ENCODE results near the gene PGAP2. TPM values are rescaled to one million over a fixed set of nuclear protein-coding genes. Genes with fewer than 3 reads are reported as not detected.

The PGAP2 gene
- total and polyA plus RNA-seq, 2 of the 4 experiments (the other 2 are of a cell fraction): 10.6 to 31.3 TPM

DNA sequence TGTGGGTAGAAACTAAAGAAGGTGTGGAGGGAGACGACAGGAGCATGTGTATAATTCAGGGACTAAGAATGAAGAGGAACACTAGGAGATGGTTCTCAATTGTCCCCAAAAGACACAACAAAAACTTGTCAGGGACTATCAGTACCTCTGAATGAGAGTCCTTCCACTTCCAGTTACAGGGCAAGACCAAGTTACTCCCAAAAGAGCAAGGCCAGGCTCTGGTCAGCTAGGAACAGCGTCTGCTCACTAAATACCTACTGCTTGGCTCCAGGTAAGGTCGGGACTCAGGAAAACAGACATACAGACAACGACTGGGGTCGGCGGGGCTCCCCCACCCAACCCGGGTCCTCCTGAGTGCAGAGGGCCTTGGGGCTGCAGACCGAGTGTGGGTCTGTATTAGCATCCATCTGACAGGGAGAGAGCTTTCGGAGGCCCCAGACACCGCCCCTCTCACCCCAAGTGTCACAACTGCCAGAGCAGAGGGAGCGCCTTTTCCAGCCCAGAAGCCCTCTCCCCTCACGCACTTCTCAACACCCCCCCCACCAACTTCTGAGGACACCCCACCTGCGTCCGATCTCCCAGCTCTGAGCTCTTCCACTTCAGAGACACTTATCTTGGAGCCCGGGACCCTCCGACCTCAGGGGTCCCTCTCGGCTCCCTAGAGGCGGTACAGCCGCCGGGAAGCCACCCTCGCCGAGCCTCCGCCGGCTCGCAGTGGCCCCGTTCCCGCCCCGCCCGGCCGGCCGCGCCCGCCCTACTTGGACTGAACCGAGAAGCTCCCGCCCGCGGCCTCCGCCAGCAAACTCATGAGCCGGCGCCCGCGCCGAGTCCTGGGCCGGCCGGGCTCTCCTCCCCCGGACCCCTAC, 31.9 kb downstream of the PGAP2 start:
- TF ChIP-seq SMC3 (IDR thresholded peaks at IDR 0.05; ENCODE audit: low read depth, low read length) (no peak), RCOR1 (IDR thresholded peaks at IDR 0.05; ENCODE audit: insufficient replicate concordance, low read length) (no peak), FOS (IDR thresholded peaks at IDR 0.05; ENCODE audit: low read depth, low read length) (no peak)
- in situ Hi-C loops (cut with MboI; ENCODE audit: low sequenced_read_pairs) (no loop called here), dilution Hi-C loops (cut with HindIII; ENCODE audit: low sequenced_read_pairs, unreplicated experiment) (no loop called here), intact Hi-C loops (cut with micrococcal nuclease) (loop anchor here (5.0 kb wide), 1 partner anchor 43 kb away; the partner anchor contains the start of gene NUP98)
- no peaks in the 10 kb centered on the region for H3K9me3 ChIP-seq (ENCODE audit: control insufficient read depth, insufficient read depth, low read length)
- H4K8ac ChIP-seq (ENCODE audit: low read depth in 2 of 2, low read length in 2 of 2): peak overlapping the region in 1 of 2 experiments; percentile 56; a peak in 2 of 4 replicates
- peak overlapping the region; percentile 84 for H3K23ac ChIP-seq (ENCODE audit: low read depth, low read length)
- ChIA-PET CTCF (interaction anchor here (0.6 to 2.2 kb wide), 5 partner anchors 9 to 232 kb away, joined by 3 to 20 read pairs (median 5); partner anchors contain the start of gene STIM1), POLR2A (ENCODE audit: unreplicated experiment) (interaction anchor here (0.6 kb wide), 3 partner anchors 58 to 233 kb away, joined by 3 to 10 read pairs (median 10); no protein-coding TSS in a partner anchor)
- no peak overlapping the region for H2BK20ac ChIP-seq (ENCODE audit: low read depth, low read length)
- H4K20me1 ChIP-seq (ENCODE audit: insufficient read depth, low read length): peaks cover 49% of the 10 kb centered on the region
- no peak overlapping the region for H2BK15ac ChIP-seq (ENCODE audit: low read depth, low read length)
- H2BK120ac ChIP-seq (ENCODE audit: low read depth, low read length): no peak overlapping the region
- peak overlapping the region; percentile 75 for H3K4ac ChIP-seq (ENCODE audit: low read depth, low read length)
- peak overlapping the region; percentile 7 for H2BK5ac ChIP-seq (ENCODE audit: low read depth, low read length, poor library complexity, severe bottlenecking)
- ATAC-seq (ENCODE audit: low read depth) (peak; percentile 47), DNase-seq (no peak)
- H3K56ac ChIP-seq (ENCODE audit: extremely low read depth, insufficient read depth, low read length): peak overlapping the region; percentile 30; the same call in 1 of the 2 replicates
- peak overlapping the region; percentile 74 for H2AK5ac ChIP-seq (ENCODE audit: low read depth, low read length)
- peaks cover 31% of the 10 kb centered on the region for H3K9me1 ChIP-seq (ENCODE audit: insufficient read depth, low read length)
- H3K79me1 ChIP-seq (ENCODE audit: low read depth in 1 of 2, low read length in 2 of 2): peaks cover 29 to 50% of the 10 kb centered on the region in 2 experiments
- peak overlapping the region; percentile 57; the same call in 1 of the 2 replicates for H4K91ac ChIP-seq (ENCODE audit: insufficient read depth, low read depth, low read length)
- peak overlapping the region; percentile 81 for H2AFZ ChIP-seq (replicated peaks; ENCODE audit: low read length, poor library complexity)
- 0% methylated on average over 13 of the region's 46 CpGs; no CpG with 5 or more reads in 1 of the 2 experiments for whole genome bisulfite sequencing, 2 experiments (ENCODE audit: extremely low coverage in 2 of 2, insufficient read length in 1 of 2)
- H3K4me3 ChIP-seq (ENCODE audit: insufficient read depth, low read depth, low read length): peak overlapping the region; percentile 94
- H2AK9ac ChIP-seq (replicated peaks; ENCODE audit: low read depth, low read length, poor library complexity): peak overlapping the region; percentile 82
- H3K36me3 ChIP-seq (ENCODE audit: control insufficient read depth, insufficient read depth, low read length): 0 out of 2 replicates have a peak, but pooled peaks cover 2% of the 10 kb centered on the region
- H3K4me2 ChIP-seq (ENCODE audit: low read depth, low read length): peak overlapping the region; percentile 73
- H3K14ac ChIP-seq (replicated peaks; ENCODE audit: low read depth, low read length): peak overlapping the region; percentile 86
- H3K18ac ChIP-seq (ENCODE audit: low read depth, low read length): no peak overlapping the region
- no peaks in the 10 kb centered on the region for H3K27me3 ChIP-seq (ENCODE audit: control insufficient read depth, insufficient read depth, low read length)
- no peak overlapping the region; the same call in 1 of the 2 replicates for H4K5ac ChIP-seq (ENCODE audit: low read depth, low read length)
- no TSS peak for BruUV-seq (replicated peaks)
- H3K27ac ChIP-seq (ENCODE audit: insufficient read depth, low read length): peak overlapping the region; percentile 60
- H3K9ac ChIP-seq (ENCODE audit: low read depth, low read length): peak overlapping the region; percentile 82
- H3K4me1 ChIP-seq (ENCODE audit: control insufficient read depth, insufficient read depth, low read length): peaks cover 21% of the 10 kb centered on the region
